HG03025 (cell line): ENCODE results near the gene LMLN.
"Not testable (repeated sequence)": the region's sequence is repeated elsewhere in the genome, so short reads cannot be mapped to it uniquely, and the experiment has no call there.

Experiments
- ATAC-seq: cut with Tn5 transposase; IDR thresholded peaks from one replicate; pipeline ENCODE4 v1.9.1; 2021; ENCODE audit warnings: mild to moderate bottlenecking, moderate library complexity; ENCODE audit not compliant: unreplicated experiment, low FRiP score

LMLN gene

GRCh38 chr3:198021320-198021719 lies 61.3 kb downstream of the LMLN start:
- ATAC-seq: no peak

- no peak for ATAC-seq
Observed at GRCh38 chr3:198022604-198023003, 62.6 kb downstream of the LMLN start.

GRCh38 chr3:198025644-198026043 lies 65.6 kb downstream of the LMLN start:
- no peak for ATAC-seq

- no peak for ATAC-seq
Observed at GRCh38 chr3:198026620-198027019, 66.6 kb downstream of the LMLN start.

GRCh38 chr3:198027045-198027798 lies 67.2 kb downstream of the LMLN start:
- no peak for ATAC-seq

- no peak for ATAC-seq
Observed at GRCh38 chr3:198027799-198028390, 67.9 kb downstream of the LMLN start.

- no peak for ATAC-seq
Observed at GRCh38 chr3:198028718-198029117, 68.7 kb downstream of the LMLN start.

GRCh38 chr3:198030125-198030524 lies 70.1 kb downstream of the LMLN start:
- no peak for ATAC-seq

- ATAC-seq: no peak
Observed at GRCh38 chr3:198030726-198031125, 70.7 kb downstream of the LMLN start.

GRCh38 chr3:198032039-198032936 lies 72.3 kb downstream of the LMLN start:
- ATAC-seq: no peak

GRCh38 chr3:198043119-198043518 lies 83.1 kb downstream of the LMLN start:
- no peak for ATAC-seq

- ATAC-seq: no peak
Observed at GRCh38 chr3:198046120-198046857, 86.3 kb downstream of the LMLN start.

GRCh38 chr3:198048445-198048844 lies 88.4 kb downstream of the LMLN start:
- ATAC-seq: no peak

- no peak for ATAC-seq
Observed at GRCh38 chr3:198051836-198052235, 91.8 kb downstream of the LMLN start.

GRCh38 chr3:198053462-198053861 lies 93.4 kb downstream of the LMLN start:
- ATAC-seq: not testable (repeated sequence)

- ATAC-seq: no peak
Observed at GRCh38 chr3:198061119-198062067, 101.4 kb downstream of the LMLN start.

GRCh38 chr3:198062068-198062465 lies 102.0 kb downstream of the LMLN start:
- ATAC-seq: no peak

- ATAC-seq: no peak
Observed at GRCh38 chr3:198064420-198064819, 104.4 kb downstream of the LMLN start.

GRCh38 chr3:198065897-198066296 lies 105.9 kb downstream of the LMLN start:
- ATAC-seq: no peak
